ENCODE data around the gene ZW10.
A peak's percentile ranks its signal among the peaks of the same experiment; 100 is the strongest.
"Not testable (repeated sequence)": the region's sequence is repeated elsewhere in the genome, so short reads cannot be mapped to it uniquely, and the experiment has no call there.

ZW10 gene

DNA sequence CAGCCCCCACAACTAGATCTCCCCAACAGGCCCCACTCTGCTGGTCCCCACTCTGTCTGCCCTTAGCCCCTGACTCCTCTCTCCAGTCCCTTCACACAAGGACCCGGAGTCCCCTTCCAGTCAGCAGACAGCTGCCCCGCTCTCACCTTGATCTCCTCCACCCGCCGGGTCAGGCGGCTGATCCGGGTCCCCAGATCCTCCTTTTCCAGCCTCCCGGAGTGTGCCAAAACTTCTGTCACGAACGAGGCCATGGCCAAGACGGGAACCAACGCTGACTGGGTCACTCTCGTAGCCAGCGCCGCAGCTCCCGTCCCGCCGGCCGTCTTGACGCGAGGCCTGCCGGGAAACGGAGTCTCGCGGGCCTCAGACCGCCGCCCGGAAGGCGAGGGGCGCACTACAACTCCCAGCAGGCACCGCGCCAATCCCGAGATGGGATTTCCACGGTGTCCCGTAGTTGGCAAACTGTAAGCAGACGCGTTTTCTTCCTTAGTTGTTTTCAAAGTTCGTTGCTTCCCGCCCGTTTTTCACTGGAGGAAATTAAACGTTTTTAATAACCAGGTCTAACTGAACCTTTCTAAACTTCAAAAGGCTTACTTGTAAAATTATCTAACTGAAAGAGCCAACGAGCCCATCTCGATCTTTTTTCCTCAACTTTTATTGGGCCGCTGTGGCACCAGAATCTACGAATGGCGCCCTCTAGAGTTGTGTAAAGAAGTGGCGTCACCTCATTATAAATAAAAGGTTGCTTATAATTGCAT lies at the start of gene ZW10:
ZW10 (minus strand) TSS at position 277 of the 758 bp plus-strand sequence; CDS start at position 251, 26 bp downstream.
- peak; percentile 98 for DNase-seq

DNA sequence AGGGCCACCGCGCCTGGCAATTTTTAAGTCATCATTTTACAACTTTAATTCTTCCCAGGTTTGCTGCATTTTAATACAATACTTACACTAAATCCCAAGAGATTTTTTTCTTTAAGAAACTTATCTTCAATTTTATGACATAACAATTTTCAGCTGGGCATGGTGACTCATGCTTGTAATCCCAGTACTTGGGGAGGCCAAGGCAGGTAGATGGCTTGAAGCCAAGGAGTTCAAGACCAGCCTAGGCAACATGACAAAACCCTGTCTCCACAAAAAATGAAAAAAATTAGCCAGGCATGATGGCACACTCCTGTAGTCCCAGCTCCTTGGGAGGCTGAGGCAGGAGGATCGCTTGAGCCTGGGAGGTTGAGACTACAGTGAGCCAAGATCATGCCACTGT lies 44.9 kb upstream of the ZW10 start:
- peak; percentile 7 for DNase-seq

GRCh38 chr11:113817626-113818025 lies 44.1 kb upstream of the ZW10 start:
- DNase-seq, result no peak

GRCh38 chr11:113817162-113817561 lies 43.7 kb upstream of the ZW10 start:
- DNase-seq, result peak; percentile 3

DNA sequence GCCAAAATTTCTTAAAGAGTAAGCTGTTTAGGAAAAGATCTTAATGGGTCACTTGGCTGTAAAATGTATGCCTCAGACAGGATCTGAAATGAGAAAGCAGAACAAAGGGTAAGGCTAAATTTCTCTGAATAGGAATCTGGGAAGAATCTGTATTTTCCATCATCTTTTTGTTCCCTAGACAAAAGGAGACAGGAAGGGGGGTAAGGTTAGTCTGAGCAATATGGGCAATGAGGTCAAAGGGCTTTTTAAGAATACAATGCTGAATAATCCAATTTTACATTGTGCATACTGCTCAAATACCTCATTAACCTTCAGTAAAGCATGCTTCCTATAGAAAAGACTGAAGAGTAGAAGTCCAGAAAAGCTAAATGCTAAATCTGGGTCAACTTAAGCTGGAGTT lies 40.7 kb upstream of the ZW10 start:
- DNase-seq, result no peak

GRCh38 chr11:113808931-113809330 lies 35.4 kb upstream of the ZW10 start:
- DNase-seq, result no peak

- peak; percentile 4 for DNase-seq
Observed at GRCh38 chr11:113806406-113806805, 32.9 kb upstream of the ZW10 start.

DNA sequence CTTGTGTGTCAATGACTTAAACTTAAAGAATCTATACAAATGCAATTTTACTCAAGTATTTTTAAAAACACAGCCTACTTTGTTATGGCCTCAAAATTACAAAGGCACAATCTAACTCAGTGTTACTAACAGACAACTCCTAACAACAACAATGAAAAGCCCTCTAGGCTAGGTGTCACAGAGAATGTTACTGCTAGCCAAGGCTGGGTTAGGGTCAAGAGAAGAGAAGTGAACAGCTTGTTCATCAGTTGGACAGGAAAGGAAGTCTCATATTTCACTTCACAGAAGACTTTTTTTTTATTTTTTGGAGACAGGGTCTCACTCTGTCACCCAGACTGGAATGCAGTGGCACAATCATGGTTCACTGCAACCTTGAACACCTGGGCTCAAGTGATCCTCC lies 32.1 kb upstream of the ZW10 start:
- DNase-seq, result no peak

GRCh38 chr11:113802621-113803020 lies 29.1 kb upstream of the ZW10 start:
- DNase-seq, result no peak

DNA sequence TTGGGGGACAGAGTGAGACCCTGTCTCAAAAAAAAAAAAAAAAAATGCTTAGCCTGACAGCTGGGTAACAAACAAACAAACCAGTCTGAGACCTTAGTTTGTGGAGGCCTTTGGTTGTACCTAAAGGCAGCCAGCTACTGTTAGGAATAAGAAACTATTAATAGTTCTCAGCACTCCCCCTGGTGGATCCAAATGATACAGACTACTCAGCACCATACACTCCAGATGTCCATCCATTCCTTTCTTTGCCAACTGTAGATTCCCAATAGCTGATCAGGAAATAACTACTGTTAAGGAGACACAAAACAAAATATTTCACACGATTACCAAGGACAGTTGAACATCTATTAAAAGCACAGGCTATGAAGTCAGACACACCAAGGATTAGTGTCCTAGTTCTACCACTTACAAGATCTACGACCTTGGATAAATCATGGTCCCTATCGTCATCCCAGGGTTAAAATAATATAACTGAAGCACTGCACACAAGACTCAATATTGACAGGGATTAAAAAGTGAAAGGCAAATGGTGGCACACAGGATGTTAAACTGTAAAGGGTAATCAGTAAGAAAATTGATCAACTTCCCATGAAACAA lies 23.3 kb upstream of the ZW10 start:
- peak; percentile 47 for DNase-seq

- no peak for DNase-seq
Observed at GRCh38 chr11:113789675-113790320, 16.3 kb upstream of the ZW10 start.

DNA sequence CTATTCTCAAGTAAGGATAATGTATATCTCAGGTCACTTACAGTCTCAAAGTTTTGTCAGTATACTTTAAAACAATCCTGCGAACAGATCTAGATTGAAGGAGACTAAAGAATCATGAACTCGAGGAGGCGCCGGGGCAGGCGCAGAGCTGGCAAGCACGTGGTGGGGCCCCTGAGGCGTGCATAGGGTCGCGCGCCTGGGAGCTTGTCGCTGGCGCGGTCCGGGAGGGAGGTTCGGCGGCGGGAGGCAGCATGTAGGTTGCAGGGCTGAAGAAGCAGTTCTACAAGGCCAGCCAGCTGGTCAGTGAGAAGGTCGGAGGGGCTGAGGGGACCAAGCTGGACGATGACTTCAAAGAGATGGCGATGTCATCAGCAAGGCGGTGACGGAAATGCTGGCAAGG lies 15.5 kb upstream of the ZW10 start:
- DNase-seq, result not testable (repeated sequence)

DNA sequence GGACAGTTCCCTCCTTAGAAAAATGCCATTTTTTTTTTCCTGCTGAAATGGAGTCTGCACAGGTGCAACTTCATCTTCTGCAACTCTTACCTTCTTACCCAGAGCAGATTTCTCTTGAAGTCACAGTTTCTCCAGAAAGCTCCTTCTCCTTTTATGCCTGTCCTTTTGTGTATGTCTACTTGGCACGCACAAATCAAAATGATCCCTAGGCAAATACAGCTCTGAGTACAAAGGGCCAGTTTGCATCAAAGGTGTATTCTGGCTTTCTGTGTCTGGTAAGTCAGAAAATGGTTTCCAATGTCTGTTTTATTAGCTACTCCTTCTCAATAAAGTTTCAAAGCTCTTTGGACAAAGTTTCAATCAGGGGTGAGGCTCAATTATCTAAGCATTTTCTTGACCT lies 8.6 kb upstream of the ZW10 start:
- DNase-seq, result no peak

DNA sequence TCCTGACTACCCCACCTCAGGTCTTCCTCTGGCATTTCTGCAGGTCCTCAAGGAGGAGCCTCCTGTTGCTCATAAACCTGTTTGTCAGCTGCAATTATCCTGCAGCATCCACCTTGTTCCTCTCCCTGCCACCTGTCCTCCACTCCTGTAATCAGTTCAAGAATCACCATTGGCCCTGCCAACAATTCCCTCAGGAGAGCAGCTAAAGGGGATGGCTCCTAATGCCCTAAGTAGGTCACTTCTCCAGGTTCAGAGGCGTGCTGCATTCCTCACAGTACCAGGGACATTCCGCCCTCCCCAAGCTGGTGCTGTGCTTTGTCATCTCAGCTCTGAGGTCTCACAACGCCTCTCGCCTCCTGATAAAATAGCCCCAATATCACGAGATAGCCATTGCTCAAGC lies 8.2 kb upstream of the ZW10 start:
- no peak for DNase-seq

DNA sequence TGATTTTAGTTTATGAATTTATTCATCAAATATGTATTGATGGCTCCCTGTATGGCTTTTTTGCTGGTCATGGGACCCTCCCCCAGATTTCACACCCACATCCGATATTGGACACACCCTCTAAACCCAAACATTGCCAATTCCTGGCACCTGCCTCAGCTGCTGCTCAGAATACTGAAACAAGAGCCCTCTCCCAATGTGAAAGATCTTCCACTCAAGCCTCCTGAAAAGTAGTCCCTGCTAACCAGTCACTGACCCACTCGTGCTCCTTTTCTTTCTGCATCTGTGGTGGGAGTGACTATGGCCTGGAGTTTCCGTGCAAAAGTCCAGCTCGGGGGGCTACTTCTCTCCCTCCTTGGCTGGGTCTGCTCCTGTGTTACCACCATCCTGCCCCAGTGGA lies 6.0 kb upstream of the ZW10 start, which contains the start of gene CLDN25:
CLDN25 (plus strand) TSS at position 301 of the 400 bp plus-strand sequence; CDS start at position 301, 0 bp downstream.
- no peak for DNase-seq

GRCh38 chr11:113778111-113778910 lies 4.8 kb upstream of the ZW10 start:
- DNase-seq, result no peak

DNA sequence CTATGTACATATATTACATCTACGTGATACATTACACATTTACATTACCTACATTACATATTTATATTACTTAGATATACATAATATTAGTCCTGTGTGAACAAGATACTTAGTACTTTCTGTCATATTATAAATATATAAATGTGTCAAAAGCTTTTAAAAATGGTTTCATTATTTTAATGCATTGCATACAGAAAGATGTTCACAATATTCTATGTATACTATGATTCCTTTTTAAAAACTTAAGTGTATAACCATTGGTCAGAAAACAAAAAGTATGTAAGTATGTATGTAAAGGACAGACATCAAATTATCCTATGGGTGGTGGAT lies 647 bp upstream of the ZW10 start:
- DNase-seq, result no peak

DNA sequence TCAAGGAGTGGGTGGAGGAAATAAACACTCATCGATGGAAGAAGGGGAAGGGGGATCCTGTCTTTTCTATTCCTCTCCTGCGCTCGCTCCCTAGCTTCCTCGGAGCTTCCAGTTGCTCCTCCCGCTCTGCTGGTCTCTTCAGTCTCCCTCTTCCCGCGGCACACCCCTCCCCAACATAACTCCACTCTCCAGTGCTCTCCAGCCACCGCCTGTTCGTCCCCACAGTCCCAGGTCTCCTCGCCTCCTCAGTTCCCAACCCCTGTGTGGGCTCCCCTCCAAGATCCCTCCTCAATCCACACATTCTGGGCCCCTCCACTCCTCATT lies 438 bp downstream of the ZW10 start:
- peak; percentile 12 for DNase-seq

DNA sequence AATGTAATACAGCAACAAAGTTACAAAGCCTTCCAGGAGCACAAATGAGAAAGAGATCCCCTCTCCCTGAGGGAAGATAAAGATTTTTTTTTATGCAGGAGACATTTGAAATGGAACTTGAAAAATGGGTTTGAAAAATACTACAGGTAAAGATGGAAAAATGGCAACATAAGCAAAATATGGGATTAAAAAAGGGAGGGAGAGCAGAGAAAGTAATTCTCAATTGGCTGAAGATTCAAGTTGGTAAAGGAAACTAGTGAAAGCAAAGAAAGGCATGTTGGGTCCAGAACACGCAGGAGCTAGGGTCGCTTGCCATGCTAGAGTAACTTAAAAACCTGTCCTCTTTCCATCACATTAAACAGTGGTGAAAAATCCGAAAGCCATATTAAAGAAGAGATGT lies 1.5 kb downstream of the ZW10 start:
- no peak for DNase-seq

- no peak for DNase-seq
Observed at GRCh38 chr11:113764527-113765219, 8.8 kb downstream of the ZW10 start.

GRCh38 chr11:113763040-113763439 lies 10.5 kb downstream of the ZW10 start:
- DNase-seq, result not testable (repeated sequence)

DNA sequence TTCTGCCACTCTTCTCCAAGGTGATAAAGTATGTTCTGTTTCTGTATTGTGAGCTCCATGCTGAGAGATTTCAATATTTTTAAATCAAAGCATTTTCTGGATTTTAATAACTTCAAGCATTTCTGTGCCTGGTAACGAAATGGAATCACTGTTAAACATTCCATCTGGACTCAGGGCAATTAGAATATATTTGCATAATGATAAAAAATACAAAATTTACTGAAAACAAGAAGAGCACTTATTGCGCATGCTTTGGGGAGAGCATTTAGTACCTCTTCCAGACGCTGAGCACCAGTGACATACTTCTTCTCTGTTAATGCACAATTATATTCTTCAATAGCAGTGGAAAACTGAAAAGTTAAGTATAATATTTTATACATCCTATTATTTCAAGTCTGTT lies 13.3 kb downstream of the ZW10 start:
- no peak for DNase-seq

- no peak for DNase-seq
Observed at GRCh38 chr11:113752932-113753331, 20.6 kb downstream of the ZW10 start.

Data from fibroblast of upper back skin (primary cell).